SU-DHL-6 (cell line): Measurements from ENCODE around the gene BLMH.

ENCODE experiments used
- H2AFZ ChIP-seq: fragments of 200-600 bp; sonication (generic); 2 replicates; pipeline ENCODE4 v1.6.1; 2014; ENCODE audit warnings: low read depth, mild to moderate bottlenecking, moderate library complexity, mixed read lengths, antibody characterized with exemption, low read length; ENCODE audit not compliant: severe bottlenecking
- H3F3A ChIP-seq: fragments of 200-600 bp; shearing (Covaris generic); 2 replicates; pipeline ENCODE4 v1.6.0; 2016; ENCODE audit warnings: antibody characterized with exemption, mild to moderate bottlenecking; ENCODE audit not compliant: insufficient read depth
- H3K27ac ChIP-seq: fragments of 200-600 bp; sonication (generic); 2 replicates; pipeline ENCODE4 v1.5.1; 2016; ENCODE audit warnings: low read depth, mild to moderate bottlenecking, low read length, moderate library complexity, mixed read lengths
- H3K27me3 ChIP-seq: fragments of 200-600 bp; sonication (generic), shearing (Covaris generic); 2 replicates; pipeline ENCODE4 v1.6.0; 2014; ENCODE audit warnings: mild to moderate bottlenecking, low read length
- H3K36me3 ChIP-seq: fragments of 200-600 bp; sonication (generic); 2 replicates; pipeline ENCODE4 v1.6.1; 2014; ENCODE audit warnings: mild to moderate bottlenecking, low read length, mixed read lengths
- H3K4me2 ChIP-seq: fragments of 300-600, 200-600 bp; shearing (Covaris generic), sonication (generic); 2 replicates; pipeline ENCODE4 v1.6.0; 2014; ENCODE audit warnings: low read length, low read depth, mild to moderate bottlenecking; ENCODE audit not compliant: poor library complexity, severe bottlenecking
- H3K4me3 ChIP-seq: fragments of 200-600 bp; sonication (generic); 2 replicates; pipeline ENCODE4 v1.5.1; 2014; ENCODE audit warnings: antibody characterized with exemption, low read length, mild to moderate bottlenecking, mixed read lengths; ENCODE audit not compliant: insufficient read depth, poor library complexity, severe bottlenecking
- H3K79me2 ChIP-seq: fragments of 200-600 bp; sonication (generic); 2 replicates; pipeline ENCODE4 v1.6.1; 2014; ENCODE audit warnings: mild to moderate bottlenecking, low read length, moderate library complexity; ENCODE audit not compliant: insufficient read depth
- H3K9ac ChIP-seq: fragments of 200-600 bp; sonication (generic); 2 replicates; pipeline ENCODE4 v1.7.0; 2014; ENCODE audit warnings: mild to moderate bottlenecking, low read length
- H3K9me2 ChIP-seq: fragments of 200-600 bp; sonication (generic); replicated peaks from 2 replicates; pipeline ENCODE4 v1.6.1; 2014; ENCODE audit warnings: low read length; ENCODE audit not compliant: insufficient read depth
- H3K9me3 ChIP-seq: fragments of 200-600 bp; sonication (generic); 2 replicates; pipeline ENCODE4 v1.6.1; 2014; ENCODE audit warnings: low read length, mixed read lengths; ENCODE audit not compliant: insufficient read depth
- H4K20me1 ChIP-seq: fragments of 200-600 bp; sonication (generic); 2 replicates; pipeline ENCODE4 v1.6.1; 2014; ENCODE audit warnings: low read depth, mild to moderate bottlenecking, antibody characterized with exemption, low read length, moderate library complexity, mixed read lengths
- EZH2phosphoT487 ChIP-seq: fragments of 200-600 bp; sonication (generic), shearing (Covaris generic); conservative IDR thresholded peaks from 2 replicates; pipeline ENCODE4 v1.6.1; 2018; ENCODE audit warnings: mild to moderate bottlenecking, antibody characterized with exemption, low read length, moderate library complexity, mixed read lengths
- TF ChIP-seq, protein P1 (sequence below): fragments of 200-600 bp; sonication (generic); IDR thresholded peaks from one replicate; pipeline ENCODE4 v1.5.1; 2017; ENCODE audit warnings: antibody characterized with exemption, mild to moderate bottlenecking, low read length, moderate library complexity; ENCODE audit not compliant: insufficient read depth, poor library complexity, severe bottlenecking

The BLMH gene

GRCh38 chr17:30337393-30337999, 45.8 kb upstream of the BLMH start:
- Histone ChIP-seq H3K27me3 (no peaks in the 10 kb centered on the region), H3K79me2 (no peaks in the 10 kb centered on the region), H2AFZ (no peak overlapping the region), H3K36me3 (no peaks in the 10 kb centered on the region), H3K4me3 (no peak overlapping the region), H3K9me3 (no peaks in the 10 kb centered on the region), H3K9ac (no peak overlapping the region), H3K9me2 (no peaks in the 10 kb centered on the region), H4K20me1 (no peaks in the 10 kb centered on the region), H3K27ac (no peak overlapping the region), H3K4me2 (no peak overlapping the region), H3F3A (no peaks in the 10 kb centered on the region)
- no peak for TF ChIP-seq EZH2phosphoT487
- TF ChIP-seq, protein P1, sequence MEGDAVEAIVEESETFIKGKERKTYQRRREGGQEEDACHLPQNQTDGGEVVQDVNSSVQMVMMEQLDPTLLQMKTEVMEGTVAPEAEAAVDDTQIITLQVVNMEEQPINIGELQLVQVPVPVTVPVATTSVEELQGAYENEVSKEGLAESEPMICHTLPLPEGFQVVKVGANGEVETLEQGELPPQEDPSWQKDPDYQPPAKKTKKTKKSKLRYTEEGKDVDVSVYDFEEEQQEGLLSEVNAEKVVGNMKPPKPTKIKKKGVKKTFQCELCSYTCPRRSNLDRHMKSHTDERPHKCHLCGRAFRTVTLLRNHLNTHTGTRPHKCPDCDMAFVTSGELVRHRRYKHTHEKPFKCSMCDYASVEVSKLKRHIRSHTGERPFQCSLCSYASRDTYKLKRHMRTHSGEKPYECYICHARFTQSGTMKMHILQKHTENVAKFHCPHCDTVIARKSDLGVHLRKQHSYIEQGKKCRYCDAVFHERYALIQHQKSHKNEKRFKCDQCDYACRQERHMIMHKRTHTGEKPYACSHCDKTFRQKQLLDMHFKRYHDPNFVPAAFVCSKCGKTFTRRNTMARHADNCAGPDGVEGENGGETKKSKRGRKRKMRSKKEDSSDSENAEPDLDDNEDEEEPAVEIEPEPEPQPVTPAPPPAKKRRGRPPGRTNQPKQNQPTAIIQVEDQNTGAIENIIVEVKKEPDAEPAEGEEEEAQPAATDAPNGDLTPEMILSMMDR: no peak

DNA sequence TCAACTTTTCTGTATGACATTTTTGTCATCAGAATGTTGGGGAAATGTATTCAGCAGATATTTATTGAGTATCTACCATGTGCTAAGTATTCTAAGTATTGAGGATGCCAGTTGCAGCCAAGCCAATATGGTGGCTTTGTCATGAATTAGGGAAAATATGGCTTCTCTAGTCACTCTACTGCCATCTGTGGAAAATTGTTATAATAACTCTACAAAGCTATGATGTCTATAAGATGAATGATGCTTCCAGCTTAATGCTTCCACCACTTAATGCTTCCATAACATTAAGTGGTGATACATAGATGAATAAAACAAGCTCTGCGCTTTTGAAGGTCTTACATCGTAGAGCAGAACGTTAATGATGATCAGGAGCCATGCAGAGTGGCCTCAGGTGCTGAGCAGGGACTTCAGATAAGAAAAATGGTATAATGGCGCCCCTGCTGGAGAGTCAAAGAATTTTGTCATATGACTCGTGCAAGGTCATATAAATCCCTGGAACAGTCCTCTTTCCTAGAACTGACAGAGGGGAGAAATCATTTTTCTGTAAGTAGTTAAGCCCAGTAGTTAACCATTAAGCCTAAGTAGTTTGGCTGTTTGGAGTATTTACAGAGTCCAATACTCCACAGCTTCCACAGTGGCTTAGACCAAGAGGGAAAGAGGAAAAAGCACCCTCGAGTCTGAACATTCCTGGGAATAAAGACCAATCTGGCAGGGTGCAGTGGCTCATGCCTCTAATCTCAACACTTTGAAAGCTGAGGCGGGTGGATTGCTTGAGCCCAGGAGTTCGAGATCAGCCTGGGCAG, 44.8 kb upstream of the BLMH start:
- Histone ChIP-seq H3K27ac (no peak overlapping the region), H3K27me3 (no peaks in the 10 kb centered on the region), H4K20me1 (no peaks in the 10 kb centered on the region), H3K79me2 (no peaks in the 10 kb centered on the region), H3K4me2 (peak overlapping the region; percentile 26), H3K9ac (no peak overlapping the region), H3K9me2 (no peaks in the 10 kb centered on the region), H3K9me3 (no peaks in the 10 kb centered on the region), H3K36me3 (no peaks in the 10 kb centered on the region), H3F3A (no peaks in the 10 kb centered on the region), H3K4me3 (no peak overlapping the region), H2AFZ (peak overlapping the region; percentile 55)
- TF ChIP-seq EZH2phosphoT487: no peak
- TF ChIP-seq, protein P1: peak; percentile 88

GRCh38 chr17:30334421-30334820, 42.7 kb upstream of the BLMH start:
- Histone ChIP-seq H4K20me1 (no peaks in the 10 kb centered on the region), H3K27ac (no peak overlapping the region), H3F3A (no peaks in the 10 kb centered on the region), H3K79me2 (no peaks in the 10 kb centered on the region), H2AFZ (no peak overlapping the region), H3K9ac (no peak overlapping the region), H3K9me2 (no peaks in the 10 kb centered on the region), H3K27me3 (no peaks in the 10 kb centered on the region), H3K4me3 (no peak overlapping the region), H3K4me2 (no peak overlapping the region), H3K36me3 (no peaks in the 10 kb centered on the region), H3K9me3 (no peaks in the 10 kb centered on the region)
- TF ChIP-seq EZH2phosphoT487: no peak
- TF ChIP-seq, protein P1: no peak
